K562 (cell line): ENCODE data around the gene DYRK1A. TPM values are rescaled to one million over a fixed set of nuclear protein-coding genes. Genes with fewer than 3 reads are reported as not detected.

ENCODE experiments used
- CBX2 ChIP-seq: fragments of 200-600 bp; sonication (generic); IDR thresholded peaks from one replicate; pipeline ENCODE4 v1.6.1; 2012; ENCODE audit warnings: mild to moderate bottlenecking, low read length, inconsistent platforms; ENCODE audit not compliant: insufficient read depth, poor library complexity, severe bottlenecking
- E2F1 ChIP-seq: sonication (generic); formaldehyde crosslinking; IDR thresholded peaks from 2 replicates; pipeline ENCODE4 v1.8.1; 2023; ENCODE audit warnings: mild to moderate bottlenecking, missing genetic modification reagents, moderate library complexity
- ELF1 ChIP-seq: fragments of 200-800 bp; sonication (Bioruptor generic); IDR thresholded peaks from 2 replicates; pipeline ENCODE4 v1.6.1; 2016; ENCODE audit warnings: missing genetic modification characterization, missing compliant biosample characterization
- HEY1 ChIP-seq: fragments of 250-450 bp; sonication (Bioruptor Pico); IDR thresholded peaks from 2 replicates; pipeline ENCODE4 v1.5.0; 2020; ENCODE audit warnings: mild to moderate bottlenecking, moderate library complexity, borderline replicate concordance
- JUN ChIP-seq, 2 experiments: sonication (generic) in 1 of 2; formaldehyde crosslinking in 1 of 2; IDR thresholded peaks; 2 replicates each; pipeline versions ENCODE4 v1.6.1 to v1.8.0; 2012 to 2022; ENCODE audit warnings: borderline replicate concordance in 2 of 2, mild to moderate bottlenecking in 2 of 2, improper control_type of control experiment in 1 of 2, low read depth in 1 of 2, low read length in 1 of 2, missing genetic modification reagents in 1 of 2
- NFRKB ChIP-seq: fragments of 450-650 bp; IDR thresholded peaks from 2 replicates; pipeline ENCODE4 v1.6.1; 2016; ENCODE audit warnings: low read depth
- NKRF ChIP-seq: fragments of 450-650 bp; IDR thresholded peaks from 2 replicates; pipeline ENCODE4 v1.6.1; 2016; ENCODE audit warnings: borderline replicate concordance
- RHOXF2B ChIP-seq: fragments of 250-450 bp; sonication (Bioruptor Pico); conservative IDR thresholded peaks from 2 replicates; pipeline ENCODE4 v1.5.1; 2021
- SMC3 ChIP-seq: conservative IDR thresholded peaks from 2 replicates; pipeline ENCODE4 v1.6.1; 2011; ENCODE audit warnings: low read depth, low read length, improper control_type of control experiment; ENCODE audit not compliant: insufficient read depth
- ZNF175 ChIP-seq: fragments of 200-800 bp; sonication (Bioruptor generic); IDR thresholded peaks from 2 replicates; pipeline ENCODE4 v1.6.1; 2016; ENCODE audit warnings: low read depth, mild to moderate bottlenecking, missing genetic modification characterization, missing compliant biosample characterization
- ZNF707 ChIP-seq: fragments of 250-450 bp; sonication (Bioruptor Pico); conservative IDR thresholded peaks from 2 replicates; pipeline ENCODE4 v1.8.0; 2022; ENCODE audit warnings: inconsistent platforms, mild to moderate bottlenecking, moderate library complexity
- polyA plus RNA-seq, 8 experiments: library from polyadenylated mRNA; depleted of rRNA in 4 of 8; stranded (reverse) in 5 of 8; unstranded in 3 of 8; fragments of >200 nt; fragmentation: Nextera tagmentation in 2 of 8; fragmentation: Illumina TruSeq in 1 of 8; extraction: Ambion mirVana in 2 of 8; extraction: Trizol in 1 of 8; gene quantifications; 2 replicates each; pipeline versions ENCODE4 v1.2.1 to v1.2.3, GENCODE V29; 2011 to 2014; ENCODE audit warnings: inconsistent platforms in 1 of 8, missing spikeins in 1 of 8
- total RNA-seq, 7 experiments: library from RNA; depleted of rRNA in 6 of 7; stranded (reverse); fragments of >200 nt in 6 of 7; fragmentation: Illumina TruSeq in 2 of 7; extraction: Trizol in 2 of 7; gene quantifications; 2 replicates each; pipeline versions ENCODE4 v1.2.1 to v1.2.3, GENCODE V29; 2011 to 2021; ENCODE audit warnings: low replicate concordance in 1 of 7
- TF ChIP-seq, protein P1 (sequence below): sonication (generic); formaldehyde crosslinking; IDR thresholded peaks from 2 replicates; pipeline ENCODE4 v1.9.0; 2022; ENCODE audit warnings: mild to moderate bottlenecking, missing genetic modification reagents
- TF ChIP-seq, protein P2 (sequence below): sonication (generic); formaldehyde crosslinking; IDR thresholded peaks from 2 replicates; pipeline ENCODE4 v1.5.0; 2020; ENCODE audit warnings: missing genetic modification reagents

The DYRK1A gene
- total and polyA plus RNA-seq, 9 of the 15 experiments (the other 6 are each of a cell fraction or from before 2014, with no cell fraction given) = 3.7 to 64.8 (median 42.3) TPM

DNA sequence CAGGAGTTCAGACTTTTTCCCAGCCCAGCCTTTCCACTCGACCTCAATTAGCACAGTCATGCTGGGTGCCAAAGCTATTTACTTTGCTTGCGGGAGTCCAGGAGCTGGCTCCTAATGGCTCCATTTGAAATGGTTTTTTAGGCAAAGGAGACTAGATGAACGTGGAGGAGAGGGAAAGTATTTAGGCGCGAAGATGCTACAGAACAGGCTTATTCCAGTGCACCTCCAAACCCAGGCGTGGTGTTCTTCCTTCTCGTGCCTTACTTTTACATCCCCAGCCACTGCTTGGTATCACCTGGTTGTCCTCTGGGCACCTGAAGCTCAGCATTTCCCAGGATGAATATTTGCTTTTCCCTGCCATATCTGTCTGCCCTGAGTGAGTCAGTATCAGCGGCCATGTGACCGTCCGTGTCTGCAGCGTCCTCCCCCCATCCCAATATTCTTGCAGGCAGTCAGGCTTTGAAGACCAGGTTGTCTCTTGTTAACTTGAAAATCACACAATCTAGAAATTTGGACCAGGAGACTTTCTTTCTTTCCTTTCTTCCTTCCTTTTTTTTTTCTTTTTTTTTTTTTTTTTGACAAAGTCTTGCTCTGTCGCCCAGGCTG is 198.5 kb downstream of the DYRK1A start (continued):
- TF ChIP-seq NKRF (no peak), RHOXF2B (CRISPR knock-in tag) (no peak), ZNF175 (CRISPR knock-in tag) (no peak), JUN (IDR thresholded peaks at IDR 0.05; ENCODE audit: borderline replicate concordance, low read depth, low read length) (peak; percentile 56; the same call in 1 of the 2 replicates), JUN (CRISPR knock-in tag; IDR thresholded peaks at IDR 0.05; ENCODE audit: borderline replicate concordance) (no peak), CBX2 (no peak), NFRKB (peak; percentile 53; the same call in 1 of the 2 replicates), ELF1 (tag) (no peak), SMC3 (no peak), HEY1 (CRISPR knock-in tag) (no peak), ZNF707 (CRISPR knock-in tag) (no peak), E2F1 (CRISPR knock-in tag) (no peak)
- TF ChIP-seq, protein P1, sequence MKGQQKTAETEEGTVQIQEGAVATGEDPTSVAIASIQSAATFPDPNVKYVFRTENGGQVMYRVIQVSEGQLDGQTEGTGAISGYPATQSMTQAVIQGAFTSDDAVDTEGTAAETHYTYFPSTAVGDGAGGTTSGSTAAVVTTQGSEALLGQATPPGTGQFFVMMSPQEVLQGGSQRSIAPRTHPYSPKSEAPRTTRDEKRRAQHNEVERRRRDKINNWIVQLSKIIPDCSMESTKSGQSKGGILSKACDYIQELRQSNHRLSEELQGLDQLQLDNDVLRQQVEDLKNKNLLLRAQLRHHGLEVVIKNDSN = peak; percentile 84
- TF ChIP-seq, protein P2, sequence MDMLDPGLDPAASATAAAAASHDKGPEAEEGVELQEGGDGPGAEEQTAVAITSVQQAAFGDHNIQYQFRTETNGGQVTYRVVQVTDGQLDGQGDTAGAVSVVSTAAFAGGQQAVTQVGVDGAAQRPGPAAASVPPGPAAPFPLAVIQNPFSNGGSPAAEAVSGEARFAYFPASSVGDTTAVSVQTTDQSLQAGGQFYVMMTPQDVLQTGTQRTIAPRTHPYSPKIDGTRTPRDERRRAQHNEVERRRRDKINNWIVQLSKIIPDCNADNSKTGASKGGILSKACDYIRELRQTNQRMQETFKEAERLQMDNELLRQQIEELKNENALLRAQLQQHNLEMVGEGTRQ (CRISPR knock-in tag) = peak; percentile 80
